SK-N-SH (cell line): ENCODE measurements around the gene NMNAT2. TPM values are rescaled to one million over a fixed set of nuclear protein-coding genes. Genes with fewer than 3 reads are reported as not detected.

Experiments used
- CTCF ChIA-PET: fragments of 300-600, 350-600 bp; formaldehyde crosslinking; extraction: SDS; loops from one replicate; lab custom pipeline; 2021; lab: Yijun Ruan, JAX
- POLR2A ChIA-PET: fragments of 350-600 bp; sonication (Branson Sonifier 250); formaldehyde crosslinking; extraction: SDS; loops from one replicate; lab custom pipeline; 2020; ENCODE audit warnings: antibody characterized with exemption, inconsistent platforms; lab: Yijun Ruan, JAX
- DNase-seq: peaks from one replicate; pipeline ENCODE4 v3.0.0; 2012
- H2AFZ ChIP-seq: fragments of 200-600 bp; sonication (generic); 2 replicates; pipeline ENCODE4 v1.8.1; 2016; ENCODE audit warnings: antibody characterized with exemption, mild to moderate bottlenecking, low read depth
- H3F3A ChIP-seq: fragments of 200-600 bp; sonication (generic); replicated peaks from 2 replicates; pipeline ENCODE3; 2016; ENCODE audit warnings: antibody characterized with exemption, mild to moderate bottlenecking; ENCODE audit not compliant: insufficient read depth
- H3K27ac ChIP-seq, 2 experiments: fragments of 200-500 bp in 1 of 2; fragments of 200-600 bp in 1 of 2; sonication (Bioruptor generic) in 1 of 2; sonication (generic), shearing (Covaris generic) in 1 of 2; 2 replicates each; pipeline versions ENCODE4 v1.5.1 to v1.6.1; 2014 to 2016; ENCODE audit warnings: low read depth in 2 of 2, inconsistent platforms in 1 of 2, low read length in 1 of 2, mild to moderate bottlenecking in 1 of 2, mixed read lengths in 1 of 2
- H3K27me3 ChIP-seq: fragments of 200-600 bp; sonication (generic), shearing (Covaris generic); 2 replicates; pipeline ENCODE4 v1.6.1; 2016; ENCODE audit warnings: mixed run types; ENCODE audit not compliant: insufficient read depth
- H3K36me3 ChIP-seq, 2 experiments: fragments of 200-500 bp in 1 of 2; fragments of 200-600 bp in 1 of 2; sonication (Bioruptor generic) in 1 of 2; sonication (generic) in 1 of 2; replicated peaks in 1 of 2; 2 replicates each; pipeline versions ENCODE3 to v1.5.1; 2014 to 2016; ENCODE audit warnings: low read length in 1 of 2, mild to moderate bottlenecking in 1 of 2; ENCODE audit not compliant: insufficient read depth in 2 of 2, control insufficient read depth in 1 of 2
- H3K4me1 ChIP-seq, 2 experiments: fragments of 200-500 bp in 1 of 2; fragments of 200-600 bp in 1 of 2; sonication (Bioruptor generic) in 1 of 2; sonication (generic), shearing (Covaris generic) in 1 of 2; 2 replicates each; pipeline versions ENCODE4 v1.5.1 to v1.6.1; 2014 to 2016; ENCODE audit warnings: low read depth in 1 of 2, low read length in 1 of 2, mixed run types in 1 of 2; ENCODE audit not compliant: insufficient read depth in 2 of 2, control insufficient read depth in 1 of 2
- H3K4me2 ChIP-seq: fragments of 200-600 bp; sonication (generic), shearing (Covaris generic); 2 replicates; pipeline ENCODE4 v1.6.1; 2017; ENCODE audit warnings: mixed run types
- H3K4me3 ChIP-seq, 2 experiments: fragments of 200-500 bp in 1 of 2; fragments of 200-600 bp in 1 of 2; sonication (Bioruptor generic) in 1 of 2; sonication (generic), shearing (Covaris generic) in 1 of 2; 2 replicates each; pipeline versions ENCODE4 v1.5.1 to v1.8.1; 2014 to 2016; ENCODE audit warnings: low read depth in 2 of 2, inconsistent platforms in 1 of 2, low read length in 1 of 2, mild to moderate bottlenecking in 1 of 2, mixed read lengths in 1 of 2, moderate library complexity in 1 of 2
- H3K79me2 ChIP-seq: fragments of 200-600 bp; sonication (generic); 2 replicates; pipeline ENCODE4 v1.8.1; 2017; ENCODE audit warnings: mild to moderate bottlenecking; ENCODE audit not compliant: insufficient read depth
- H3K9ac ChIP-seq: fragments of 200-600 bp; sonication (generic); 2 replicates; pipeline ENCODE4 v1.6.1; 2017; ENCODE audit warnings: mixed run types
- H3K9me2 ChIP-seq: fragments of 200-600 bp; sonication (generic); 2 replicates; pipeline ENCODE4 v1.6.1; 2017; ENCODE audit warnings: mixed run types
- H3K9me3 ChIP-seq: fragments of 200-600 bp; sonication (generic); 2 replicates; pipeline ENCODE4 v1.6.1; 2017; ENCODE audit warnings: mixed run types, mild to moderate bottlenecking, moderate library complexity
- H4K20me1 ChIP-seq: fragments of 200-600 bp; sonication (generic); 2 replicates; pipeline ENCODE4 v1.6.1; 2017; ENCODE audit warnings: mild to moderate bottlenecking, mixed run types; ENCODE audit not compliant: insufficient read depth
- ELF1 ChIP-seq: IDR thresholded peaks from 2 replicates; pipeline ENCODE4 v1.4.0; 2012
- EP300 ChIP-seq, 2 experiments: IDR thresholded peaks; 2 replicates each; pipeline versions ENCODE4 v1.4.0 to v1.6.1; 2012; ENCODE audit warnings: borderline replicate concordance in 1 of 2, low read depth in 1 of 2, low read length in 1 of 2
- EZH2phosphoT487 ChIP-seq: fragments of 200-600 bp; sonication (generic); IDR thresholded peaks from 2 replicates; pipeline ENCODE4 v1.6.1; 2017; ENCODE audit warnings: low read depth, mixed run types, mild to moderate bottlenecking, antibody characterized with exemption, moderate library complexity, borderline replicate concordance
- FOXJ3 ChIP-seq: sonication (generic); formaldehyde crosslinking; IDR thresholded peaks from 2 replicates; pipeline ENCODE4 v1.5.1; 2020; ENCODE audit warnings: mild to moderate bottlenecking, missing genetic modification reagents
- GATA2 ChIP-seq: sonication (generic); formaldehyde crosslinking; IDR thresholded peaks from 2 replicates; pipeline ENCODE4 v1.5.0; 2020; ENCODE audit warnings: mild to moderate bottlenecking, missing genetic modification reagents
- JUND ChIP-seq: IDR thresholded peaks from 2 replicates; pipeline ENCODE4 v1.4.0; 2012
- MXI1 ChIP-seq: IDR thresholded peaks from 2 replicates; pipeline ENCODE4 v1.6.1; 2012; ENCODE audit warnings: mild to moderate bottlenecking, low read depth, low read length, improper control_type of control experiment
- RAD21 ChIP-seq: IDR thresholded peaks from 2 replicates; pipeline ENCODE4 v1.6.1; 2012; ENCODE audit warnings: mild to moderate bottlenecking, low read length
- RCOR1 ChIP-seq: fragments of 150-350 bp; IDR thresholded peaks from 2 replicates; pipeline ENCODE4 v1.6.1; 2017; ENCODE audit warnings: antibody characterized with exemption, low read length
- RFX5 ChIP-seq: IDR thresholded peaks from 2 replicates; pipeline ENCODE4 v1.6.1; 2012; ENCODE audit warnings: mild to moderate bottlenecking, improper control_type of control experiment, low read length
- RXRA ChIP-seq: IDR thresholded peaks from 2 replicates; pipeline ENCODE4 v1.4.0; 2012; ENCODE audit warnings: low read depth, mild to moderate bottlenecking, borderline replicate concordance
- SMC3 ChIP-seq: IDR thresholded peaks from 2 replicates; pipeline ENCODE4 v1.6.1; 2012; ENCODE audit warnings: low read depth, low read length, improper control_type of control experiment
- WGBS: methylation state at CpG from one replicate; pipeline ENCODE4 v1.1.6; 2017; ENCODE audit warnings: low lambda C conversion rate; 5-methylcytosine and 5-hydroxymethylcytosine counted together
- polyA plus RNA-seq, 3 experiments: library from polyadenylated mRNA; depleted of rRNA; stranded (reverse); fragments of >200 nt; gene quantifications; 2 replicates each; pipeline ENCODE4 v1.2.3, GENCODE V29; 2012
- TF ChIP-seq, protein P1 (sequence below): IDR thresholded peaks from 2 replicates; pipeline ENCODE4; 2012
- TF ChIP-seq, protein P2 (sequence below): IDR thresholded peaks from 2 replicates; pipeline ENCODE4 v1.4.0; 2012; ENCODE audit warnings: low read depth, borderline replicate concordance
- TF ChIP-seq, protein P3 (sequence below): IDR thresholded peaks from 2 replicates; pipeline ENCODE4 v1.4.0; 2012; ENCODE audit warnings: low read depth, borderline replicate concordance

Gene NMNAT2
- polyA plus RNA-seq, 1 of the 3 experiments (the other 2 are of a cell fraction): 0.07 TPM

- H3K4me2 ChIP-seq: no peak overlapping the region
- H2AFZ ChIP-seq: no peak overlapping the region
- no peaks in the 10 kb centered on the region for H3K27me3 ChIP-seq
- no peaks in the 10 kb centered on the region for H3K9me3 ChIP-seq
- H3K36me3 ChIP-seq: no peaks in the 10 kb centered on the region
- no peaks in the 10 kb centered on the region for H3K79me2 ChIP-seq
- no peaks in the 10 kb centered on the region for H3K9me2 ChIP-seq
- TF ChIP-seq RXRA: no peak
- no peak for TF ChIP-seq RFX5
- no peak for TF ChIP-seq RAD21
- TF ChIP-seq, protein P1, sequence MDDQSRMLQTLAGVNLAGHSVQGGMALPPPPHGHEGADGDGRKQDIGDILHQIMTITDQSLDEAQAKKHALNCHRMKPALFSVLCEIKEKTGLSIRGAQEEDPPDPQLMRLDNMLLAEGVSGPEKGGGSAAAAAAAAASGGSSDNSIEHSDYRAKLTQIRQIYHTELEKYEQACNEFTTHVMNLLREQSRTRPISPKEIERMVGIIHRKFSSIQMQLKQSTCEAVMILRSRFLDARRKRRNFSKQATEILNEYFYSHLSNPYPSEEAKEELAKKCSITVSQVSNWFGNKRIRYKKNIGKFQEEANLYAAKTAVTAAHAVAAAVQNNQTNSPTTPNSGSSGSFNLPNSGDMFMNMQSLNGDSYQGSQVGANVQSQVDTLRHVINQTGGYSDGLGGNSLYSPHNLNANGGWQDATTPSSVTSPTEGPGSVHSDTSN: no peak
- TF ChIP-seq JUND: no peak
- TF ChIP-seq EP300 (IDR thresholded peaks at IDR 0.05; ENCODE audit: borderline replicate concordance in 1 of 2, low read depth in 1 of 2, low read length in 1 of 2): no peak
- TF ChIP-seq, protein P2, sequence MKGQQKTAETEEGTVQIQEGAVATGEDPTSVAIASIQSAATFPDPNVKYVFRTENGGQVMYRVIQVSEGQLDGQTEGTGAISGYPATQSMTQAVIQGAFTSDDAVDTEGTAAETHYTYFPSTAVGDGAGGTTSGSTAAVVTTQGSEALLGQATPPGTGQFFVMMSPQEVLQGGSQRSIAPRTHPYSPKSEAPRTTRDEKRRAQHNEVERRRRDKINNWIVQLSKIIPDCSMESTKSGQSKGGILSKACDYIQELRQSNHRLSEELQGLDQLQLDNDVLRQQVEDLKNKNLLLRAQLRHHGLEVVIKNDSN: no peak
- no peak for TF ChIP-seq GATA2
- no peak for TF ChIP-seq MXI1
- TF ChIP-seq, protein P3, sequence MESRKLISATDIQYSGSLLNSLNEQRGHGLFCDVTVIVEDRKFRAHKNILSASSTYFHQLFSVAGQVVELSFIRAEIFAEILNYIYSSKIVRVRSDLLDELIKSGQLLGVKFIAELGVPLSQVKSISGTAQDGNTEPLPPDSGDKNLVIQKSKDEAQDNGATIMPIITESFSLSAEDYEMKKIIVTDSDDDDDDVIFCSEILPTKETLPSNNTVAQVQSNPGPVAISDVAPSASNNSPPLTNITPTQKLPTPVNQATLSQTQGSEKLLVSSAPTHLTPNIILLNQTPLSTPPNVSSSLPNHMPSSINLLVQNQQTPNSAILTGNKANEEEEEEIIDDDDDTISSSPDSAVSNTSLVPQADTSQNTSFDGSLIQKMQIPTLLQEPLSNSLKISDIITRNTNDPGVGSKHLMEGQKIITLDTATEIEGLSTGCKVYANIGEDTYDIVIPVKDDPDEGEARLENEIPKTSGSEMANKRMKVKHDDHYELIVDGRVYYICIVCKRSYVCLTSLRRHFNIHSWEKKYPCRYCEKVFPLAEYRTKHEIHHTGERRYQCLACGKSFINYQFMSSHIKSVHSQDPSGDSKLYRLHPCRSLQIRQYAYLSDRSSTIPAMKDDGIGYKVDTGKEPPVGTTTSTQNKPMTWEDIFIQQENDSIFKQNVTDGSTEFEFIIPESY: no peak
- no peak for TF ChIP-seq FOXJ3 (CRISPR knock-in tag)
- TF ChIP-seq RCOR1: no peak
- no peak for TF ChIP-seq ELF1
- TF ChIP-seq EZH2phosphoT487: no peak
- no peak for TF ChIP-seq SMC3
- DNase-seq: no peak
- no peak overlapping the region for H3K27ac ChIP-seq
- POLR2A ChIA-PET: no interaction called here
- WGBS: 91% methylated on average over 5 of the region's 5 CpGs
- no peaks in the 10 kb centered on the region for H3F3A ChIP-seq
- CTCF ChIA-PET: no interaction called here
- H3K4me3 ChIP-seq: no peak overlapping the region
- no peak overlapping the region for H3K9ac ChIP-seq
- H3K4me1 ChIP-seq: peaks cover 0 to under 1% of the 10 kb centered on the region in 2 experiments; a peak in 1 of 4 replicates
- no peaks in the 10 kb centered on the region for H4K20me1 ChIP-seq
Measured at GRCh38 chr1:183310753-183311479, 107.3 kb downstream of the NMNAT2 start.
